ENCODE measurements around the gene SPATA46.

- TF ChIP-seq CTCF (IDR thresholded peaks at IDR 0.05) (no peak), POLR2A (IDR thresholded peaks at IDR 0.05) (no peak)
Measured at GRCh38 chr1:162389971-162390370, 13.3 kb upstream of the SPATA46 start.
